ENCODE measurements around the gene RHPN2.

DNA sequence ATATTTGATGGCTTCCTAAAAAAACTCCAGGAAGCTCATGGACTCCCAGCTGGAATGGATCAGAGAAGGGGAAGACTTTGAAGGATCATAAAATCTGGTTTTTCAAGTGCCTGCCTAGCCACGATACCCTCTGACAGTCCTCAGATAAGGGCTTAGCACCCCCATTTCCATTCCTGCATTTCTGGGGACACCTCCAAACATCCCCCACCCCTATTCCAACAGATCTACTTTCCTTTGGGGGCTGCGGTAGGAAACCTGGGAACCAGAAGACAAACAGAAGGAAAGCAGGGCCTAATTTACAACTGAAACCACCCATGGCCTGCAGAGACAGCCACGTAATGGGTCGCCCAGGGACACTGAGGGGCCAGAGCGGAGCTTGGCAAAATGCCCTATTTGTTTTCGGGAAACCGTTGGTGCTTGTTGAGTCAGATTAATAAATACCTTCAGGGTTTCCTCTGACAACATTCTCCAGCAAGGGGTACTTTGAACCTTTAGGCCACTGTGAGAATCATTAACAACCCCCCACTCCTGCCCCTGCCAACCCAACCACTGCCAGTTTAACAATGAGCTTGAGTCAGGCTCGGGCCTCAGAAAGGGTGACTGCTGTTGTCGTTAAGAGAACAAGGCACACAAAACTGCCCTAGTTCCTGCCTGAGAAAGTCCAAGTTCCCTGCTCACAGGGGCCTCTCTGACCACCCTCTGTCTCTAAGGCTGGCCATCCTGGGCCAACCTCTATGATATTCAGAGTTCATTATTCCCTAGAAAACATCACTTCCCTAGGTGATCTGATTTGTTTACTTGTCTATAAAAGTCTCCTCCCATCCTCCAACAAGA lies 23.5 kb downstream of the RHPN2 start:
- TF ChIP-seq, protein P1, sequence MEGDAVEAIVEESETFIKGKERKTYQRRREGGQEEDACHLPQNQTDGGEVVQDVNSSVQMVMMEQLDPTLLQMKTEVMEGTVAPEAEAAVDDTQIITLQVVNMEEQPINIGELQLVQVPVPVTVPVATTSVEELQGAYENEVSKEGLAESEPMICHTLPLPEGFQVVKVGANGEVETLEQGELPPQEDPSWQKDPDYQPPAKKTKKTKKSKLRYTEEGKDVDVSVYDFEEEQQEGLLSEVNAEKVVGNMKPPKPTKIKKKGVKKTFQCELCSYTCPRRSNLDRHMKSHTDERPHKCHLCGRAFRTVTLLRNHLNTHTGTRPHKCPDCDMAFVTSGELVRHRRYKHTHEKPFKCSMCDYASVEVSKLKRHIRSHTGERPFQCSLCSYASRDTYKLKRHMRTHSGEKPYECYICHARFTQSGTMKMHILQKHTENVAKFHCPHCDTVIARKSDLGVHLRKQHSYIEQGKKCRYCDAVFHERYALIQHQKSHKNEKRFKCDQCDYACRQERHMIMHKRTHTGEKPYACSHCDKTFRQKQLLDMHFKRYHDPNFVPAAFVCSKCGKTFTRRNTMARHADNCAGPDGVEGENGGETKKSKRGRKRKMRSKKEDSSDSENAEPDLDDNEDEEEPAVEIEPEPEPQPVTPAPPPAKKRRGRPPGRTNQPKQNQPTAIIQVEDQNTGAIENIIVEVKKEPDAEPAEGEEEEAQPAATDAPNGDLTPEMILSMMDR (IDR thresholded peaks at IDR 0.05; ENCODE audit: extremely low read depth in 1 of 2, insufficient read depth in 1 of 2, low read depth in 1 of 2, low read length in 2 of 2), result no peak
- no peak for TF ChIP-seq JUN (IDR thresholded peaks at IDR 0.05; ENCODE audit: borderline replicate concordance, insufficient read depth, insufficient read length, low read depth)
- no peak for TF ChIP-seq POLR2AphosphoS5 (IDR thresholded peaks at IDR 0.05; ENCODE audit: insufficient read depth, low read depth, low read length)
- TF ChIP-seq POLR2A (IDR thresholded peaks at IDR 0.05; ENCODE audit: low read depth, low read length), result no peak
- TF ChIP-seq MYC (IDR thresholded peaks at IDR 0.05; ENCODE audit: low read depth, low read length), result no peak
- TF ChIP-seq EZH2 (IDR thresholded peaks at IDR 0.05; ENCODE audit: borderline replicate concordance, low read depth, low read length, severe bottlenecking), result no peak
- TF ChIP-seq, protein P2, sequence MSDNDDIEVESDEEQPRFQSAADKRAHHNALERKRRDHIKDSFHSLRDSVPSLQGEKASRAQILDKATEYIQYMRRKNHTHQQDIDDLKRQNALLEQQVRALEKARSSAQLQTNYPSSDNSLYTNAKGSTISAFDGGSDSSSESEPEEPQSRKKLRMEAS (IDR thresholded peaks at IDR 0.05; ENCODE audit: insufficient read depth, insufficient read length), result no peak
- TF ChIP-seq GATA2 (IDR thresholded peaks at IDR 0.05; ENCODE audit: insufficient read depth, insufficient read length, low read depth, low read length), result no peak
- no peak for TF ChIP-seq FOS (IDR thresholded peaks at IDR 0.05; ENCODE audit: borderline replicate concordance, insufficient read depth, low read length)
